ENCODE data around the gene OLFML2B.

OLFML2B gene

GRCh38 chr1:161978011-161978790 is 45.5 kb downstream of the OLFML2B start:
- TF ChIP-seq CTCF (IDR thresholded peaks at IDR 0.05; ENCODE audit: low read depth, low read length, missing control alignments) = no peak
- in situ Hi-C loops (cut with HindIII; ENCODE audit: low pct_ligation_motif_present, low sequenced_read_pairs) = no loop called here

GRCh38 chr1:161973924-161974845 is 49.5 kb downstream of the OLFML2B start:
- no peak for DNase-seq
- no peaks in the 10 kb centered on the region for H3K27me3 ChIP-seq (replicated peaks)
- no peak for TF ChIP-seq CTCF (IDR thresholded peaks at IDR 0.05; ENCODE audit: low read depth, low read length, missing control alignments)
- no peaks in the 10 kb centered on the region for H3K36me3 ChIP-seq (replicated peaks)
- no peak overlapping the region for H3K4me3 ChIP-seq (ENCODE audit: low read depth, low read length)
- no peak overlapping the region for H3K27ac ChIP-seq
- in situ Hi-C loops (cut with HindIII; ENCODE audit: low pct_ligation_motif_present, low sequenced_read_pairs) = no loop called here

More at GRCh38 chr1:161978011-161978790, 45.5 kb downstream of the OLFML2B start:
- Histone ChIP-seq H3K27ac (no peak overlapping the region), H3K4me3 (ENCODE audit: low read depth, low read length) (no peak overlapping the region), H3K36me3 (replicated peaks) (no peaks in the 10 kb centered on the region), H3K27me3 (replicated peaks) (no peaks in the 10 kb centered on the region)
- no peak for DNase-seq

- H3K27me3 ChIP-seq (replicated peaks) = no peaks in the 10 kb centered on the region
- in situ Hi-C loops (cut with HindIII; ENCODE audit: low pct_ligation_motif_present, low sequenced_read_pairs) = no loop called here
- no peak overlapping the region for H3K4me3 ChIP-seq (ENCODE audit: low read depth, low read length)
- TF ChIP-seq CTCF (IDR thresholded peaks at IDR 0.05; ENCODE audit: low read depth, low read length, missing control alignments) = no peak
- no peak for DNase-seq
- no peaks in the 10 kb centered on the region for H3K36me3 ChIP-seq (replicated peaks)
- no peak overlapping the region for H3K27ac ChIP-seq
Observed at GRCh38 chr1:161972828-161973227, 50.8 kb downstream of the OLFML2B start.

GRCh38 chr1:161970633-161971032 is 53.0 kb downstream of the OLFML2B start:
- Histone ChIP-seq H3K4me3 (ENCODE audit: low read depth, low read length) (no peak overlapping the region), H3K36me3 (replicated peaks) (no peaks in the 10 kb centered on the region), H3K27ac (no peak overlapping the region), H3K27me3 (replicated peaks) (no peaks in the 10 kb centered on the region)
- DNase-seq = no peak
- no peak for TF ChIP-seq CTCF (IDR thresholded peaks at IDR 0.05; ENCODE audit: low read depth, low read length, missing control alignments)
- in situ Hi-C loops (cut with HindIII; ENCODE audit: low pct_ligation_motif_present, low sequenced_read_pairs) = no loop called here

DNA sequence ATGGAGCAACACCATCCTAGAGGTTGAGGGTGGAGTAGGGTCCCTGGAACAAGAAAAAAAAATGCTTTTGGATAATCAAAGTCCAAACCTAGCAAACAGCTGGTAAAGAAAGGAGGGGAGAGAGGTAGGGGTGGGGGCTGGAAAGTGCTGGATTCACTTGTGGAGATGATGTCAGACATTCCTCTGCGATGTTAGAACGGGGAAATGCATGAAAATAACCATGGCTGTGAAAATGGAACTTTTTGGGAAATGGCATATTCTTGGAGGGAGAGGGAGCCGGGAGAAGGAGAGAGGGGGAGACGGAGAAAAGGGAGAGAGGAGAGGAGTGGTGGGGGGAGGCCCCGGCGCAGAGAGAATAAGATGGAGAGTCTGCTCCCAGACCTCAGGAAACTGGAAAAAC is 53.6 kb downstream of the OLFML2B start:
- no peak for TF ChIP-seq CTCF (IDR thresholded peaks at IDR 0.05; ENCODE audit: low read depth, low read length, missing control alignments)
- Histone ChIP-seq H3K36me3 (replicated peaks) (no peaks in the 10 kb centered on the region), H3K27me3 (replicated peaks) (no peaks in the 10 kb centered on the region), H3K4me3 (ENCODE audit: low read depth, low read length) (no peak overlapping the region), H3K27ac (no peak overlapping the region)
- DNase-seq = no peak
- in situ Hi-C loops (cut with HindIII; ENCODE audit: low pct_ligation_motif_present, low sequenced_read_pairs) = no loop called here

Measured in brain microvascular endothelial cell (primary cell).